SU-DHL-6 (cell line): ENCODE measurements around the gene ZNF385A.

Experiments
- EZH2phosphoT487 ChIP-seq: fragments of 200-600 bp; sonication (generic), shearing (Covaris generic); conservative IDR thresholded peaks from 2 replicates; pipeline ENCODE4 v1.6.1; 2018; ENCODE audit warnings: mild to moderate bottlenecking, antibody characterized with exemption, low read length, moderate library complexity, mixed read lengths
- TF ChIP-seq, protein P1 (sequence below): fragments of 200-600 bp; sonication (generic); IDR thresholded peaks from one replicate; pipeline ENCODE4 v1.5.1; 2017; ENCODE audit warnings: antibody characterized with exemption, mild to moderate bottlenecking, low read length, moderate library complexity; ENCODE audit not compliant: insufficient read depth, poor library complexity, severe bottlenecking

DNA sequence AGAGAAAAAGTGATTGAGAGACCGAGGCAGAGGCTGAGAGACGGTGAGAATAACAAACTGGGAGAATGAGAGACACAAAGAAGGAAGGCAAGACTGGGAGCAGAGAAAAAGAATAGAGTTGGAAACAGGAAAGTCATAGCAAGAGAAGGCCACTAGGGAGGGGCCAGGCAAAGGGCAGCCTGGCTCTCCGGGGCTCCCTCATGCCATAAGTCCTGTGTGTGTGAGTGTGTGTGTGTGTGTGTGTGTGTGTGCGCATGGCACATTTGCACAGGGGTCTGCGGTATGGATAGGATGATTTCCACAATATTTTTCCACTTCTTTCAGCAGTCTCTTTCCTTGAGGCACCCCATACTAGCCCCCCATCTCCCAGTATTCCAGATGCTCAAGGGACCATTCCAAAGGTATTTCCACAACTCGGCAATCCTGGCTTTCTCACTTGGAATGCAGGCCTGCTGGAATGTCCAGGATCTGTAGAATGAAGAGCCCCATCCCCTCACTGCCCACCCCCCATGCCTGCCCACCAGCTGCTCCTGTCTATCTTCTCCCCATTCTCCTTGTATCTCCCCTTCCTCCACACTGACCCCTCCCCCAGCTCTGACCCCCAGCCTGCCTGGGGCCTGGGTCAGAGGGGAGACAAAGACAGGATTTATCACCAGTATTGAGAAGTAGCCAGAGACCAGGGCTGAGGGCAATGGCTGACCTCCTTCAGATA is 29.3 kb downstream of the ZNF385A start:
- TF ChIP-seq, protein P1, sequence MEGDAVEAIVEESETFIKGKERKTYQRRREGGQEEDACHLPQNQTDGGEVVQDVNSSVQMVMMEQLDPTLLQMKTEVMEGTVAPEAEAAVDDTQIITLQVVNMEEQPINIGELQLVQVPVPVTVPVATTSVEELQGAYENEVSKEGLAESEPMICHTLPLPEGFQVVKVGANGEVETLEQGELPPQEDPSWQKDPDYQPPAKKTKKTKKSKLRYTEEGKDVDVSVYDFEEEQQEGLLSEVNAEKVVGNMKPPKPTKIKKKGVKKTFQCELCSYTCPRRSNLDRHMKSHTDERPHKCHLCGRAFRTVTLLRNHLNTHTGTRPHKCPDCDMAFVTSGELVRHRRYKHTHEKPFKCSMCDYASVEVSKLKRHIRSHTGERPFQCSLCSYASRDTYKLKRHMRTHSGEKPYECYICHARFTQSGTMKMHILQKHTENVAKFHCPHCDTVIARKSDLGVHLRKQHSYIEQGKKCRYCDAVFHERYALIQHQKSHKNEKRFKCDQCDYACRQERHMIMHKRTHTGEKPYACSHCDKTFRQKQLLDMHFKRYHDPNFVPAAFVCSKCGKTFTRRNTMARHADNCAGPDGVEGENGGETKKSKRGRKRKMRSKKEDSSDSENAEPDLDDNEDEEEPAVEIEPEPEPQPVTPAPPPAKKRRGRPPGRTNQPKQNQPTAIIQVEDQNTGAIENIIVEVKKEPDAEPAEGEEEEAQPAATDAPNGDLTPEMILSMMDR = no peak
- TF ChIP-seq EZH2phosphoT487 = no peak
